ENCODE results near the gene LMO4. TPM values are rescaled to one million over a fixed set of nuclear protein-coding genes. Genes with fewer than 3 reads are reported as not detected.

The LMO4 gene
- total RNA-seq, 1 experiment from 2014 or later, result 53.8 TPM

DNA sequence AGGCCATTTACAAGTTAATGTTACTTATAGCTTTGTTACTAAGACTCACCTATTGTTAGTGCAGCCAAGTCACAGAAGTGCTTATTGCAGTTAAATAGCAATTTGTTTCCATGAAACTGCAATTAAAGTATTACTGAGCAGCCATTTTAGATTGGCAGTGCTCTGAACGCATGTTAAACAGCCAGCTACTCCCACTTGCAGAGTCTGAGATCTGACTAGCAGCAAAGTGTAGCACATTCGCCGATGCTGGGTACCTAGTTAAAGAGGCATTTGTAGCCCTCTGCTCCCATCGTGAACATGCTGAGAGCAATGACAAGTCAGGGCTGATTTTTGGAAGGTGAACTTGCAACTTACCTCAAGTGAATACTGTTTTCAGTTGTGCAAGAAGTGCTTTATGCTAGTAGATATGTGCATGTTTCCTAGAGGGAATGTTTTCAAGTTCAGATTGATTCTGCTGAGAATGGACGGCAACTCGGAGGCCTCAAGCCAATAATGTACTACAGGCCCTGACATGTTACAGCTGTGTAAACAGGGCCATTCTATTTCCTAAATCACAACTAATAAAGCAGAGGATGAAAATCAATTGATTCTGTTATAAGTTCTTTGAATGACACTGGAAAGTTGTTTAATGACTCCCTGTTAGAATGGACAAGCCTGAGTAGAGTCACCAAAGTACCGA lies 19.8 kb downstream of the LMO4 start:
- Histone ChIP-seq H3K9me3 (no peaks in the 10 kb centered on the region), H3K36me3 (ENCODE audit: control insufficient read depth, insufficient read depth, low read length) (no peaks in the 10 kb centered on the region), H3K4me3 (ENCODE audit: low read depth, low read length) (no peak overlapping the region), H3K27me3 (replicated peaks; ENCODE audit: control insufficient read depth, insufficient read depth, low read length) (no peaks in the 10 kb centered on the region), H3K4me1 (no peaks in the 10 kb centered on the region)
- Mint-ChIP-seq H3K9me3 (ENCODE audit: unreplicated experiment) (no peaks in the 10 kb centered on the region), H3K27me3 (ENCODE audit: insufficient read depth, unreplicated experiment) (no peaks in the 10 kb centered on the region), H3K36me3 (ENCODE audit: insufficient read depth, unreplicated experiment) (peaks cover 33% of the 10 kb centered on the region), H3K4me1 (ENCODE audit: low read depth, unreplicated experiment) (no peaks in the 10 kb centered on the region), H3K27ac (ENCODE audit: unreplicated experiment) (no peak overlapping the region), H3K4me3 (ENCODE audit: unreplicated experiment) (no peak overlapping the region)
- POLR2A ChIA-PET, result no interaction called here
- CTCF ChIA-PET, result no interaction called here
- BruUV-seq (replicated peaks), result no TSS peak
- no peak for DNase-seq
- TF ChIP-seq, protein P1, sequence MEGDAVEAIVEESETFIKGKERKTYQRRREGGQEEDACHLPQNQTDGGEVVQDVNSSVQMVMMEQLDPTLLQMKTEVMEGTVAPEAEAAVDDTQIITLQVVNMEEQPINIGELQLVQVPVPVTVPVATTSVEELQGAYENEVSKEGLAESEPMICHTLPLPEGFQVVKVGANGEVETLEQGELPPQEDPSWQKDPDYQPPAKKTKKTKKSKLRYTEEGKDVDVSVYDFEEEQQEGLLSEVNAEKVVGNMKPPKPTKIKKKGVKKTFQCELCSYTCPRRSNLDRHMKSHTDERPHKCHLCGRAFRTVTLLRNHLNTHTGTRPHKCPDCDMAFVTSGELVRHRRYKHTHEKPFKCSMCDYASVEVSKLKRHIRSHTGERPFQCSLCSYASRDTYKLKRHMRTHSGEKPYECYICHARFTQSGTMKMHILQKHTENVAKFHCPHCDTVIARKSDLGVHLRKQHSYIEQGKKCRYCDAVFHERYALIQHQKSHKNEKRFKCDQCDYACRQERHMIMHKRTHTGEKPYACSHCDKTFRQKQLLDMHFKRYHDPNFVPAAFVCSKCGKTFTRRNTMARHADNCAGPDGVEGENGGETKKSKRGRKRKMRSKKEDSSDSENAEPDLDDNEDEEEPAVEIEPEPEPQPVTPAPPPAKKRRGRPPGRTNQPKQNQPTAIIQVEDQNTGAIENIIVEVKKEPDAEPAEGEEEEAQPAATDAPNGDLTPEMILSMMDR (IDR thresholded peaks at IDR 0.05; ENCODE audit: insufficient read depth in 1 of 2, low read depth in 1 of 2, low read length in 1 of 2, severe bottlenecking in 1 of 2, unreplicated experiment in 1 of 2), result no peak
- intact Hi-C loops (cut with micrococcal nuclease; ENCODE audit: unreplicated experiment), result no loop called here

DNA sequence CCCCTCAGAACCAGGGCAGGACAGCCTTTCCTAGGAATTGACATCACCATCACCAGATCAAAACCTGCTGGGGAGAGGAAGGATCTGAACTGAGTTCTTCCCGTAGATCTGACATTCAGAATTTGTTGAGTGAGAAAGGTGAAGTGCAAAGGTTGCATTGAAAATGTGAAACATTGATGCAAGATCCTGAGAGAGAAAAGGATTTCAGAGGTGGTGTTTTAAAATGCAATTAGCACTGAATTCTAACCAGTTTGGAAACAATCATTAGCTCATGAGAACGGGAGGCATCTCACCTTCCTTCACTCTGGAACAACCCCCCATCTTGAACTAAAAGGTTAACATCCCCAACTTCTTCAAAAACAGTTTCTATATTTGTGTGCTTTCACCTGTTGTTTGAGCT lies 20.4 kb downstream of the LMO4 start:
- no peaks in the 10 kb centered on the region for H3K9me3 ChIP-seq
- CTCF ChIA-PET, result no interaction called here
- TF ChIP-seq, protein P1 (IDR thresholded peaks at IDR 0.05; ENCODE audit: insufficient read depth in 1 of 2, low read depth in 1 of 2, low read length in 1 of 2, severe bottlenecking in 1 of 2, unreplicated experiment in 1 of 2), result no peak
- intact Hi-C loops (cut with micrococcal nuclease; ENCODE audit: unreplicated experiment), result no loop called here
- H3K4me1 Mint-ChIP-seq (ENCODE audit: low read depth, unreplicated experiment), result no peaks in the 10 kb centered on the region
- no peak overlapping the region for H3K4me3 ChIP-seq (ENCODE audit: low read depth, low read length)
- no peak overlapping the region for H3K27ac Mint-ChIP-seq (ENCODE audit: unreplicated experiment)
- H3K27me3 Mint-ChIP-seq (ENCODE audit: insufficient read depth, unreplicated experiment), result no peaks in the 10 kb centered on the region
- no peak overlapping the region for H3K4me3 Mint-ChIP-seq (ENCODE audit: unreplicated experiment)
- no peaks in the 10 kb centered on the region for H3K4me1 ChIP-seq
- no peaks in the 10 kb centered on the region for H3K9me3 Mint-ChIP-seq (ENCODE audit: unreplicated experiment)
- no peaks in the 10 kb centered on the region for H3K36me3 ChIP-seq (ENCODE audit: control insufficient read depth, insufficient read depth, low read length)
- no peaks in the 10 kb centered on the region for H3K27me3 ChIP-seq (replicated peaks; ENCODE audit: control insufficient read depth, insufficient read depth, low read length)
- BruUV-seq (replicated peaks), result no TSS peak
- peaks cover 27% of the 10 kb centered on the region for H3K36me3 Mint-ChIP-seq (ENCODE audit: insufficient read depth, unreplicated experiment)
- POLR2A ChIA-PET, result no interaction called here
- no peak for DNase-seq

DNA sequence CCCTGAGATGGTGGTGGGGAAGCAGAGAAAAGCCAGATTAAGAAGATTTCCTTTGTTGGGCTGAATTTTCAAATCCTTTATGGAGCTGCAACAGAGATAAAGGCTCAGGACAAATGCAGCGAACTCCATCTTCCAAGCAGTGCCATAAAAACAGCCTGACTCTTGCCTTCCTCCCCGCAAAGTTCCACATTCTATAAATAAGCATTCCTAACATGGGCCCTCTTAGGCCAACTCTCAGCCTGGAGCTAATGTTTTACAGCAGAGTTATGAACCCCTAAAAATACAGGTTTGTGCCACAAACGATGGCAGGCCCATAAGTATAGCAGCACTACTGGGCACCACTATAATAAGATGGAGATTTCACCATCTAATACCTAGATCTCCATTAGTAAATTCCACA lies 27.2 kb downstream of the LMO4 start:
- Histone ChIP-seq H3K4me1 (no peaks in the 10 kb centered on the region), H3K27me3 (replicated peaks; ENCODE audit: control insufficient read depth, insufficient read depth, low read length) (no peaks in the 10 kb centered on the region), H3K9me3 (no peaks in the 10 kb centered on the region), H3K4me3 (ENCODE audit: low read depth, low read length) (no peak overlapping the region), H3K36me3 (ENCODE audit: control insufficient read depth, insufficient read depth, low read length) (no peaks in the 10 kb centered on the region)
- TF ChIP-seq, protein P1 (IDR thresholded peaks at IDR 0.05; ENCODE audit: insufficient read depth in 1 of 2, low read depth in 1 of 2, low read length in 1 of 2, severe bottlenecking in 1 of 2, unreplicated experiment in 1 of 2), result no peak
- POLR2A ChIA-PET, result interaction anchor here (0.6 kb wide), 1 partner anchor 572 kb away, joined by 3 read pairs; no protein-coding TSS in a partner anchor
- BruUV-seq (replicated peaks), result no TSS peak
- H3K9me3 Mint-ChIP-seq (ENCODE audit: unreplicated experiment), result no peaks in the 10 kb centered on the region
- CTCF ChIA-PET, result no interaction called here
- intact Hi-C loops (cut with micrococcal nuclease; ENCODE audit: unreplicated experiment), result no loop called here
- H3K27me3 Mint-ChIP-seq (ENCODE audit: insufficient read depth, unreplicated experiment), result no peaks in the 10 kb centered on the region
- no peaks in the 10 kb centered on the region for H3K4me1 Mint-ChIP-seq (ENCODE audit: low read depth, unreplicated experiment)
- DNase-seq, result no peak
- no peak overlapping the region for H3K4me3 Mint-ChIP-seq (ENCODE audit: unreplicated experiment)
- peaks cover 5% of the 10 kb centered on the region for H3K36me3 Mint-ChIP-seq (ENCODE audit: insufficient read depth, unreplicated experiment)
- H3K27ac Mint-ChIP-seq (ENCODE audit: unreplicated experiment), result no peak overlapping the region
